HepG2 (cell line): ENCODE results near the gene BCO1.

ENCODE experiments used
- ATF7-NPFF ChIP-seq: sonication (generic); formaldehyde crosslinking; IDR thresholded peaks from 2 replicates; pipeline ENCODE4 v1.8.1; 2023; ENCODE audit warnings: mild to moderate bottlenecking, low read depth, missing genetic modification reagents, moderate library complexity
- CTCF ChIP-seq: sonication (generic); formaldehyde crosslinking; IDR thresholded peaks from 2 replicates; pipeline ENCODE4 v1.5.0; 2020; ENCODE audit warnings: mild to moderate bottlenecking, missing genetic modification reagents, moderate library complexity
- MXD3 ChIP-seq: IDR thresholded peaks from 2 replicates; pipeline ENCODE4 v1.6.1; 2016; ENCODE audit warnings: mild to moderate bottlenecking, missing biosample characterization, missing genetic modification reagents
- TAF1 ChIP-seq: sonication (generic); formaldehyde crosslinking; IDR thresholded peaks from 2 replicates; pipeline ENCODE4 v1.4.0; 2020; ENCODE audit warnings: missing genetic modification reagents
- ZBTB1 ChIP-seq: sonication (generic); formaldehyde crosslinking; IDR thresholded peaks from 2 replicates; pipeline ENCODE4 v1.4.0; 2020; ENCODE audit warnings: missing genetic modification reagents, borderline replicate concordance
- ZFP36 ChIP-seq: fragments of 150-350 bp; IDR thresholded peaks from 2 replicates; pipeline ENCODE4 v1.6.1; 2018; ENCODE audit warnings: borderline replicate concordance, low read length, low read depth; ENCODE audit not compliant: partially characterized antibody
- TF ChIP-seq, protein P1 (sequence below): sonication (generic); formaldehyde crosslinking; IDR thresholded peaks from 2 replicates; pipeline ENCODE4 v1.5.0; 2020; ENCODE audit warnings: missing genetic modification reagents, mild to moderate bottlenecking, borderline replicate concordance
- TF ChIP-seq, protein P2 (sequence below): sonication (generic); formaldehyde crosslinking; IDR thresholded peaks from 2 replicates; pipeline ENCODE4 v1.8.1; 2023; ENCODE audit warnings: mild to moderate bottlenecking, missing genetic modification reagents, borderline replicate concordance
- TF ChIP-seq, protein P3 (sequence below), 2 experiments: IDR thresholded peaks; 2 replicates each; pipeline ENCODE4 v1.6.1; 2011 to 2012; ENCODE audit warnings: low read length in 2 of 2, borderline replicate concordance in 1 of 2, low read depth in 1 of 2, mild to moderate bottlenecking in 1 of 2, moderate library complexity in 1 of 2

- TF ChIP-seq ATF7-NPFF (CRISPR knock-in tag): no peak
- no peak for TF ChIP-seq ZBTB1 (CRISPR knock-in tag)
- TF ChIP-seq CTCF: no peak
- TF ChIP-seq, protein P1, sequence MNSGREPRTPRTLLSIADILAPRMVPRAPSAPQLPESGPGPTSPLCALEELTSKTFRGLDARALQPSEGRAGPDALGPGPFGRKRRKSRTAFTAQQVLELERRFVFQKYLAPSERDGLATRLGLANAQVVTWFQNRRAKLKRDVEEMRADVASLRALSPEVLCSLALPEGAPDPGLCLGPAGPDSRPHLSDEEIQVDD (CRISPR knock-in tag): no peak
- no peak for TF ChIP-seq TAF1 (CRISPR knock-in tag)
- TF ChIP-seq, protein P2, sequence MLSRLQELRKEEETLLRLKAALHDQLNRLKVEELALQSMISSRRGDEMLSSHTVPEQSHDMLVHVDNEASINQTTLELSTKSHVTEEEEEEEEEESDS (CRISPR knock-in tag): no peak
- no peak for TF ChIP-seq MXD3
- TF ChIP-seq ZFP36: no peak
- TF ChIP-seq, protein P3, sequence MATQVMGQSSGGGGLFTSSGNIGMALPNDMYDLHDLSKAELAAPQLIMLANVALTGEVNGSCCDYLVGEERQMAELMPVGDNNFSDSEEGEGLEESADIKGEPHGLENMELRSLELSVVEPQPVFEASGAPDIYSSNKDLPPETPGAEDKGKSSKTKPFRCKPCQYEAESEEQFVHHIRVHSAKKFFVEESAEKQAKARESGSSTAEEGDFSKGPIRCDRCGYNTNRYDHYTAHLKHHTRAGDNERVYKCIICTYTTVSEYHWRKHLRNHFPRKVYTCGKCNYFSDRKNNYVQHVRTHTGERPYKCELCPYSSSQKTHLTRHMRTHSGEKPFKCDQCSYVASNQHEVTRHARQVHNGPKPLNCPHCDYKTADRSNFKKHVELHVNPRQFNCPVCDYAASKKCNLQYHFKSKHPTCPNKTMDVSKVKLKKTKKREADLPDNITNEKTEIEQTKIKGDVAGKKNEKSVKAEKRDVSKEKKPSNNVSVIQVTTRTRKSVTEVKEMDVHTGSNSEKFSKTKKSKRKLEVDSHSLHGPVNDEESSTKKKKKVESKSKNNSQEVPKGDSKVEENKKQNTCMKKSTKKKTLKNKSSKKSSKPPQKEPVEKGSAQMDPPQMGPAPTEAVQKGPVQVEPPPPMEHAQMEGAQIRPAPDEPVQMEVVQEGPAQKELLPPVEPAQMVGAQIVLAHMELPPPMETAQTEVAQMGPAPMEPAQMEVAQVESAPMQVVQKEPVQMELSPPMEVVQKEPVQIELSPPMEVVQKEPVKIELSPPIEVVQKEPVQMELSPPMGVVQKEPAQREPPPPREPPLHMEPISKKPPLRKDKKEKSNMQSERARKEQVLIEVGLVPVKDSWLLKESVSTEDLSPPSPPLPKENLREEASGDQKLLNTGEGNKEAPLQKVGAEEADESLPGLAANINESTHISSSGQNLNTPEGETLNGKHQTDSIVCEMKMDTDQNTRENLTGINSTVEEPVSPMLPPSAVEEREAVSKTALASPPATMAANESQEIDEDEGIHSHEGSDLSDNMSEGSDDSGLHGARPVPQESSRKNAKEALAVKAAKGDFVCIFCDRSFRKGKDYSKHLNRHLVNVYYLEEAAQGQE (IDR thresholded peaks at IDR 0.05; ENCODE audit: borderline replicate concordance in 1 of 2, low read depth in 1 of 2, low read length in 2 of 2): no peak
These were observed 82.5 kb downstream of the BCO1 start for GRCh38 chr16:81321039-81321438.
